Activated T-helper 1 cell treated with anti-CD3 and anti-CD28 coated beads, Interleukin-12 subunit alpha, Interleukin-12 subunit beta, Interleukin-2, Interleukin-4 antibody, amounts not matched to agents 30 ng/mL and 10 ng/mL and 1 ng/mL, durations not matched to agents 14 hours and 24 hours and 36 hours (primary cell): Measurements from ENCODE around the gene KRTAP6-3. TPM values are rescaled to one million over a fixed set of nuclear protein-coding genes. Genes with fewer than 3 reads are reported as not detected.

Source experiments
- DNase-seq: peaks from one replicate; pipeline ENCODE4 v3.0.0; 2021; ENCODE audit warnings: low spot score
- H3K27ac Mint-ChIP-seq: one replicate; pipeline ENCODE4 v1.8.0; 2021; ENCODE audit warnings: mild to moderate bottlenecking, mixed read lengths
- H3K27me3 Mint-ChIP-seq: one replicate; pipeline ENCODE4 v1.8.0; 2022; ENCODE audit warnings: mild to moderate bottlenecking, moderate library complexity, mixed read lengths; ENCODE audit not compliant: insufficient read depth
- H3K36me3 Mint-ChIP-seq: one replicate; pipeline ENCODE4 v1.8.0; 2021; ENCODE audit warnings: low read depth, mixed read lengths
- H3K4me1 Mint-ChIP-seq: one replicate; pipeline ENCODE4 v1.8.0; 2021; ENCODE audit warnings: low read depth, mixed read lengths
- H3K4me3 Mint-ChIP-seq: one replicate; pipeline ENCODE4 v1.8.0; 2021; ENCODE audit warnings: mild to moderate bottlenecking, moderate library complexity, mixed read lengths
- H3K9me3 Mint-ChIP-seq: one replicate; pipeline ENCODE4 v1.8.0; 2021; ENCODE audit warnings: mixed read lengths
- intact Hi-C: fragments of 100-400 bp; cut with micrococcal nuclease; formaldehyde crosslinking; loops from one replicate; pipeline ENCODE4 v1.15.1; 2024
- total RNA-seq: library from RNA; stranded (reverse); gene quantifications from 2 replicates; pipeline ENCODE4 v1.2.3, GENCODE V29; 2022

Gene KRTAP6-3
- total RNA-seq, 1 donor from 2014 or later, result not detected

DNA sequence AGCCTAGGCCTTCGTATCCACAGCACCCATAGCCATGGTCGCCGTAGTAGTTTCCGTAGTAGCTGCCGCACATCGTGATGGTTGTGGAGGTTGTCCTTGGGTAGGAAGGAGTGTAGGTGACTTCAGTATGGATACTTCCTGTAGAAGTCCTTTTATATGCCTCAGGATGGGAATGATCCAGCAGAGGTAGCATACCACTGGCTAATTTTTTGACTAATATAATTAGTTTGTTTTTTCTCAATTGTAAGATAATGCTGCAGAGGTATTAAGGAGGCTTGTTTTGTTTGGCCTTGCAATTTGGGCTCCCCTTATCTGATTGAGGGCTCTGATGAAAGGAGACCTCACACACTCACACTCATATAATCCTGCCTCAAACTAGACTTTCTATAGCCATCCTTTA, 6.6 kb downstream of the KRTAP6-3 start, which contains the start of gene KRTAP6-2:
Gene KRTAP6-2 (minus strand): TSS at position 101 of the 400 bp plus-strand sequence. CDS start 28 bp downstream, at position 73.
- H3K9me3 Mint-ChIP-seq, result peaks cover 5% of the 10 kb centered on the region
- intact Hi-C loops, result no loop called here
- no peaks in the 10 kb centered on the region for H3K36me3 Mint-ChIP-seq
- H3K27ac Mint-ChIP-seq, result no peak within 1 kb of the TSS
- no peaks in the 10 kb centered on the region for H3K27me3 Mint-ChIP-seq
- no peaks in the 10 kb centered on the region for H3K4me1 Mint-ChIP-seq
- H3K4me3 Mint-ChIP-seq, result no peak within 1 kb of the TSS
- no peak for DNase-seq

DNA sequence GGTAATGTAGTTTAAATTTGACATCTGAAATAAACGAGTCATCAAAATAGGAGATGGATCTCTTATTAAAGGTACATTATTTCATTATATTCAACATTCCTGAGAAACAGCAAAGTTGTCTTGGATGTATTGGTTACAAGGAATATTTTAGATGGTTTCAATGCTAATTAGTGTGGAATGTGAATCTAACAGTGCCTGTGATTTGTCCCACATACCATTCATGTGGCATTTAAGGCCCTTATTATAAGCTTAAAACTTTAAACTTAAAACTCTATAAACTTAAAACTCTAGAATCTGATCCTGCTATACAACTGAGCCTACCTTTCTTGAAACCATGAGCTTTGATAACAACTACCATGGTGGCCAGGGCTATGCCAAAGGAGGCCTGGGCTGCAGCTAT, 8.5 kb downstream of the KRTAP6-3 start, which contains the start of gene KRTAP22-1:
Gene KRTAP22-1 (plus strand): TSS at position 301 of the 400 bp plus-strand sequence.
- intact Hi-C loops, result no loop called here
- H3K4me3 Mint-ChIP-seq, result no peak within 1 kb of the TSS
- no peak for DNase-seq
- H3K4me1 Mint-ChIP-seq, result no peaks in the 10 kb centered on the region
- no peak within 1 kb of the TSS for H3K27ac Mint-ChIP-seq
- no peaks in the 10 kb centered on the region for H3K27me3 Mint-ChIP-seq
- H3K9me3 Mint-ChIP-seq, result peaks cover 5% of the 10 kb centered on the region
- H3K36me3 Mint-ChIP-seq, result no peaks in the 10 kb centered on the region

DNA sequence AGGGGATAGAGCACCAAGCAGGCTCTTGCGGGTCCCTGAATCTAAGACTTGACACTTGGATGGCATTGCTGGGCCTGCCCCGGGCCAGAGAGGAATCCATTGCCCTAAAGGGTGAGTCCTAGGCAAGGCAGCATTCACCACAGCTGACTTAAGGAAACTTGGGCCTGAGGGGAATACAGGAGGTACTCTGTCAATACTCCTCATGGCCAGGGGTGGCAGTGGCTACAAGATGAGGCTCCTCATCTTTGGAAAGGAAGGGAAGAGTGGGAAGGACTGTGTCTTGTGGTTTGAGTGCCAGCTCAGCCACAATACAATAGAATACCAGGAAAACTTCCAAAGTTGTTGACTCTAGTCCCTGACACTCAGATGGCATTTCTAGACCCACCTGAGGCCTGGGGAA, 13.7 kb downstream of the KRTAP6-3 start:
- intact Hi-C loops, result no loop called here
- H3K27me3 Mint-ChIP-seq, result no peaks in the 10 kb centered on the region
- H3K4me1 Mint-ChIP-seq, result no peaks in the 10 kb centered on the region
- no peaks in the 10 kb centered on the region for H3K36me3 Mint-ChIP-seq
- no peak for DNase-seq
- no peak overlapping the region for H3K27ac Mint-ChIP-seq
- H3K9me3 Mint-ChIP-seq, result peaks cover 8% of the 10 kb centered on the region
- H3K4me3 Mint-ChIP-seq, result no peak overlapping the region

DNA sequence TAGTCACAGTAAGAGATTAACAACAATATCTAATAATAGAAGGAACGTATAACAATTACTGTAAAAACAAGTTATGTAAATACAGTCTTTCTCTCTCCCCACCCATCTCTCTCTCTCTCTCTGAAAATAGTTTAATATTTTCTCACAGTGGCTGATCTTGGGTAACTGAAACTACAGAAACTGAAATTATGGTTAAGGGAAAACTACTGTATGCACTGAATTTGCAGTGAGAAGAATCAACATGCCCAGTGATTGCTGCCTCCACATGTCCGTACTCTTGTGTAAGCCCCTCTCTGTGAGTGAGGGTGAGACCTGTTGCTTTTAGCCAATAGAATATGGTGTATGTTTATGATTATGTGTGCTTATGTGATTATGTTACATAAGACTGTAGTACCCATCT, 19.9 kb downstream of the KRTAP6-3 start:
- no peaks in the 10 kb centered on the region for H3K4me1 Mint-ChIP-seq
- no peak overlapping the region for H3K27ac Mint-ChIP-seq
- peaks cover 3% of the 10 kb centered on the region for H3K9me3 Mint-ChIP-seq
- no peaks in the 10 kb centered on the region for H3K27me3 Mint-ChIP-seq
- no peak overlapping the region for H3K4me3 Mint-ChIP-seq
- H3K36me3 Mint-ChIP-seq, result no peaks in the 10 kb centered on the region
- DNase-seq, result no peak
- intact Hi-C loops, result no loop called here

DNA sequence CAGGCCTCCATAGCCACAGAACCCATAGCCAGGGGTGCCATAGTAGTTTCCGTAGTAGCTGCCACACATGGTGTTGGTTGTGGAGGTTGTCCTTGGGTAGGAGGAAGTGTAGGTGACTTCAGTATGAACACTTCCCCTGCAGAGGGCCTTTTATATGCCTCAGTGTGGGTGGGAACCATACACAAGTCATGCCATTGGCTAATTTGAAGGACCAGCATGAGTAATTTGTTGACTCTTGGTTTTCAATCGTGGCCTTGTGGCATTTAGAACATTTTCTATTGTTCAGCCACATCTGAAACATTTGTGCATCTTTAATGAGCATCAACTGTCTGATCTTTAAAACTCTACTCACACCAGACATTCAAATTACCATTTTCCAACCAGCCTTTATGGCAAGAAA, 21.6 kb downstream of the KRTAP6-3 start, which contains the start of gene KRTAP6-1:
Gene KRTAP6-1 (minus strand): TSS at position 95 of the 400 bp plus-strand sequence. CDS start 26 bp downstream, at position 69.
- Mint-ChIP-seq H3K4me3 (no peak within 1 kb of the TSS), H3K9me3 (peaks cover under 1% of the 10 kb centered on the region), H3K27ac (no peak within 1 kb of the TSS), H3K4me1 (no peaks in the 10 kb centered on the region), H3K27me3 (no peaks in the 10 kb centered on the region), H3K36me3 (no peaks in the 10 kb centered on the region)
- no peak for DNase-seq
- intact Hi-C loops, result no loop called here

GRCh38 chr21:30615199-30615598, 23.0 kb downstream of the KRTAP6-3 start:
- Mint-ChIP-seq H3K36me3 (no peaks in the 10 kb centered on the region), H3K4me1 (no peaks in the 10 kb centered on the region), H3K9me3 (no peaks in the 10 kb centered on the region), H3K27ac (no peak overlapping the region), H3K27me3 (no peaks in the 10 kb centered on the region), H3K4me3 (no peak overlapping the region)
- DNase-seq, result no peak
- intact Hi-C loops, result no loop called here

- DNase-seq, result no peak
- Mint-ChIP-seq H3K27me3 (no peaks in the 10 kb centered on the region), H3K4me3 (no peak within 1 kb of the TSS), H3K4me1 (no peaks in the 10 kb centered on the region), H3K27ac (peak within 1 kb of the TSS; percentile 29), H3K9me3 (no peaks in the 10 kb centered on the region), H3K36me3 (no peaks in the 10 kb centered on the region)
- intact Hi-C loops, result no loop called here
Measured at GRCh38 chr21:30616125-30616524, 23.9 kb downstream of the KRTAP6-3 start, which contains the start of gene KRTAP20-1. KRTAP20-1 (plus strand) TSS chr21:30616425; CDS start chr21:30616455, 30 bp downstream.

DNA sequence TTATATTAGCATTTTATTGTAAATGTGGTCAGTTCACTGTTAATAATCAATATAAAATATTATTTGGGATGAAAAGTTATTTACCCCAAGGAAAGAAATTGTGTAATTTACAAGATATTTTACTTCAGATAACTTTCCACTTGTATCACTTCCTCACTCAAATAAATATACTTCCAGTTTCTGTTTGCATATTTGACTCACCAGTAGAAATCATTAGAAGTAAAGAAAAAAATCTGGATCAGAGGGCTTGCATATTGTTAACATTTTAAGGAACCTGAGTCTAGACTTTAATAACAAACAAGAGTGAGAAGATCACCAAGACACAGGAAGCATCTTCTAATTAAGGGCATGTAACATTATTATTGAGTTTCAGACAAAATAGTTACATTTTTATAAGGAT, 27.8 kb downstream of the KRTAP6-3 start:
- H3K36me3 Mint-ChIP-seq, result no peaks in the 10 kb centered on the region
- no peak for DNase-seq
- no peaks in the 10 kb centered on the region for H3K4me1 Mint-ChIP-seq
- no peak overlapping the region for H3K4me3 Mint-ChIP-seq
- no peaks in the 10 kb centered on the region for H3K27me3 Mint-ChIP-seq
- H3K27ac Mint-ChIP-seq, result no peak overlapping the region
- intact Hi-C loops, result no loop called here
- H3K9me3 Mint-ChIP-seq, result no peaks in the 10 kb centered on the region

- H3K4me3 Mint-ChIP-seq, result no peak within 1 kb of the TSS
- no peaks in the 10 kb centered on the region for H3K9me3 Mint-ChIP-seq
- no peaks in the 10 kb centered on the region for H3K27me3 Mint-ChIP-seq
- H3K4me1 Mint-ChIP-seq, result no peaks in the 10 kb centered on the region
- intact Hi-C loops, result no loop called here
- H3K27ac Mint-ChIP-seq, result no peak within 1 kb of the TSS
- DNase-seq, result no peak
- no peaks in the 10 kb centered on the region for H3K36me3 Mint-ChIP-seq
Measured at GRCh38 chr21:30620522-30620921, 28.3 kb downstream of the KRTAP6-3 start, which contains the start of gene KRTAP20-4. KRTAP20-4 (plus strand) TSS chr21:30620627.

- H3K4me1 Mint-ChIP-seq, result no peaks in the 10 kb centered on the region
- H3K27me3 Mint-ChIP-seq, result no peaks in the 10 kb centered on the region
- no peaks in the 10 kb centered on the region for H3K36me3 Mint-ChIP-seq
- no peak for DNase-seq
- H3K9me3 Mint-ChIP-seq, result peaks cover 5% of the 10 kb centered on the region
- H3K27ac Mint-ChIP-seq, result no peak overlapping the region
- no peak overlapping the region for H3K4me3 Mint-ChIP-seq
- intact Hi-C loops, result no loop called here
Measured at GRCh38 chr21:30623362-30623761, 31.1 kb downstream of the KRTAP6-3 start.

GRCh38 chr21:30625449-30626165, 33.4 kb downstream of the KRTAP6-3 start:
- Mint-ChIP-seq H3K4me1 (no peaks in the 10 kb centered on the region), H3K4me3 (no peak overlapping the region), H3K27ac (no peak overlapping the region), H3K36me3 (no peaks in the 10 kb centered on the region), H3K9me3 (peaks cover 5% of the 10 kb centered on the region), H3K27me3 (no peaks in the 10 kb centered on the region)
- DNase-seq, result no peak
- intact Hi-C loops, result no loop called here

GRCh38 chr21:30628109-30628508, 35.9 kb downstream of the KRTAP6-3 start:
- H3K27me3 Mint-ChIP-seq, result no peaks in the 10 kb centered on the region
- no peak overlapping the region for H3K4me3 Mint-ChIP-seq
- H3K4me1 Mint-ChIP-seq, result no peaks in the 10 kb centered on the region
- no peaks in the 10 kb centered on the region for H3K36me3 Mint-ChIP-seq
- H3K9me3 Mint-ChIP-seq, result peaks cover 5% of the 10 kb centered on the region
- DNase-seq, result no peak
- intact Hi-C loops, result no loop called here
- H3K27ac Mint-ChIP-seq, result no peak overlapping the region

DNA sequence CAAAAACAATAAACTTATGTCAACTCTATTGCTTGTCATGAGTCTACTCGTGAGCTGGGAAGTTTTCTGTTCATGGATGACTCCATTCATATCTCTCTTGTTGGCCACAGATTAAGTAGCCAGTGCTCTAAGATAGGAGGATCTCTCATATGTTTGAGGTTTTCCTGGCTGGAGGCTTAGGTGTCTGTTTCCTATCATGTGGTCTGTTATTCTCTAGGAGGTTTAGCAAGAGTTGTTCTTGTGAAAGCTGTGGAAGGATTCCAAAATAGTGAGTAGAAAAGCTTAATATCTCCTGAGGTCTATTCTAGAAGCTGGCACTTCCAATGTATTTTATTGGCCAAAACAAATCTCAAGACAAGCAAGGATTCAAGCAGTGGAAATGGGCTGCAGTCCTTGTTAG, 37.0 kb downstream of the KRTAP6-3 start:
- H3K36me3 Mint-ChIP-seq, result no peaks in the 10 kb centered on the region
- intact Hi-C loops, result no loop called here
- H3K4me1 Mint-ChIP-seq, result no peaks in the 10 kb centered on the region
- H3K9me3 Mint-ChIP-seq, result peaks cover 5% of the 10 kb centered on the region
- H3K4me3 Mint-ChIP-seq, result no peak overlapping the region
- DNase-seq, result no peak
- H3K27ac Mint-ChIP-seq, result no peak overlapping the region
- no peaks in the 10 kb centered on the region for H3K27me3 Mint-ChIP-seq
